Adipocyte (in vitro differentiated cells): ENCODE data around the gene OSBPL9.
"Not testable (repeated sequence)": the region's sequence is repeated elsewhere in the genome, so short reads cannot be mapped to it uniquely, and the experiment has no call there.

Experiments used
- DNase-seq: peaks from one replicate; pipeline ENCODE4 v3.0.0-alpha.2; 2015; ENCODE audit warnings: low read depth
- H3K27me3 ChIP-seq: replicated peaks from 2 replicates; pipeline ENCODE4 v1.7.0; 2013; ENCODE audit warnings: mild to moderate bottlenecking, low read length, moderate library complexity; ENCODE audit not compliant: control insufficient read depth, insufficient read depth
- H3K36me3 ChIP-seq: 2 replicates; pipeline ENCODE4 v1.7.0; 2013; ENCODE audit warnings: low read length, mild to moderate bottlenecking, moderate library complexity; ENCODE audit not compliant: control insufficient read depth, insufficient read depth, severe bottlenecking
- H3K4me1 ChIP-seq: 2 replicates; pipeline ENCODE4 v1.7.0; 2013; ENCODE audit warnings: mild to moderate bottlenecking, low read length, moderate library complexity; ENCODE audit not compliant: control insufficient read depth, insufficient read depth
- H3K4me3 ChIP-seq: 2 replicates; pipeline ENCODE4 v1.7.0; 2013; ENCODE audit warnings: mild to moderate bottlenecking, low read length, moderate library complexity
- H3K9ac ChIP-seq: 2 replicates; pipeline ENCODE4 v1.7.0; 2013; ENCODE audit warnings: mild to moderate bottlenecking, low read length, moderate library complexity
- H3K9me3 ChIP-seq: 2 replicates; pipeline ENCODE4 v1.7.0; 2013; ENCODE audit warnings: mild to moderate bottlenecking, low read length, moderate library complexity; ENCODE audit not compliant: control insufficient read depth

OSBPL9 gene

GRCh38 chr1:51638350-51638749 lies 21.5 kb downstream of the OSBPL9 start:
- Histone ChIP-seq H3K36me3 (no peaks in the 10 kb centered on the region), H3K4me1 (peaks cover 41% of the 10 kb centered on the region), H3K9me3 (no peaks in the 10 kb centered on the region), H3K9ac (no peak overlapping the region), H3K4me3 (no peak overlapping the region), H3K27me3 (no peaks in the 10 kb centered on the region)
- no peak for DNase-seq

GRCh38 chr1:51639694-51640093 lies 22.8 kb downstream of the OSBPL9 start:
- Histone ChIP-seq H3K4me1 (peaks cover 53% of the 10 kb centered on the region), H3K36me3 (no peaks in the 10 kb centered on the region), H3K4me3 (no peak overlapping the region), H3K27me3 (no peaks in the 10 kb centered on the region), H3K9ac (no peak overlapping the region), H3K9me3 (no peaks in the 10 kb centered on the region)
- DNase-seq = no peak

GRCh38 chr1:51641096-51641495 lies 24.2 kb downstream of the OSBPL9 start:
- Histone ChIP-seq H3K27me3 (no peaks in the 10 kb centered on the region), H3K4me3 (no peak overlapping the region), H3K4me1 (peaks cover 67% of the 10 kb centered on the region), H3K36me3 (no peaks in the 10 kb centered on the region), H3K9ac (no peak overlapping the region), H3K9me3 (no peaks in the 10 kb centered on the region)
- no peak for DNase-seq

- peak overlapping the region; percentile 33 for H3K4me3 ChIP-seq
- DNase-seq = peak; percentile 94
- H3K9ac ChIP-seq = peak overlapping the region; percentile 55
- no peaks in the 10 kb centered on the region for H3K9me3 ChIP-seq
- no peaks in the 10 kb centered on the region for H3K27me3 ChIP-seq
- H3K36me3 ChIP-seq = no peaks in the 10 kb centered on the region
- H3K4me1 ChIP-seq = peaks cover 59% of the 10 kb centered on the region
These were observed 25.8 kb downstream of the OSBPL9 start for GRCh38 chr1:51642739-51643142.

- H3K4me3 ChIP-seq = peak overlapping the region; percentile 31
- no peak for DNase-seq
These were observed 26.5 kb downstream of the OSBPL9 start for GRCh38 chr1:51643362-51643761.

GRCh38 chr1:51644020-51644419 lies 27.1 kb downstream of the OSBPL9 start:
- DNase-seq = no peak
- no peaks in the 10 kb centered on the region for H3K27me3 ChIP-seq
- peak overlapping the region; percentile 6 for H3K9ac ChIP-seq
- H3K4me1 ChIP-seq = peaks cover 70% of the 10 kb centered on the region
- H3K4me3 ChIP-seq = no peak overlapping the region
- H3K9me3 ChIP-seq = no peaks in the 10 kb centered on the region
- no peaks in the 10 kb centered on the region for H3K36me3 ChIP-seq

More at GRCh38 chr1:51643362-51643761, 26.5 kb downstream of the OSBPL9 start:
- H3K4me1 ChIP-seq = peaks cover 64% of the 10 kb centered on the region
- no peaks in the 10 kb centered on the region for H3K36me3 ChIP-seq
- peak overlapping the region; percentile 46 for H3K9ac ChIP-seq
- H3K27me3 ChIP-seq = no peaks in the 10 kb centered on the region
- H3K9me3 ChIP-seq = no peaks in the 10 kb centered on the region

GRCh38 chr1:51644533-51645197 lies 27.8 kb downstream of the OSBPL9 start:
- H3K9ac ChIP-seq = peak overlapping the region; percentile 49
- H3K36me3 ChIP-seq = no peaks in the 10 kb centered on the region
- H3K4me3 ChIP-seq = peak overlapping the region; percentile 28
- peaks cover 74% of the 10 kb centered on the region for H3K4me1 ChIP-seq
- peak; percentile 75 for DNase-seq
- no peaks in the 10 kb centered on the region for H3K9me3 ChIP-seq
- no peaks in the 10 kb centered on the region for H3K27me3 ChIP-seq

- not testable (repeated sequence) for H3K36me3 ChIP-seq, DNase-seq, H3K27me3 ChIP-seq, H3K4me3 ChIP-seq, H3K9me3 ChIP-seq, H3K9ac ChIP-seq
- peaks cover 77% of the 10 kb centered on the region for H3K4me1 ChIP-seq
These were observed 29.7 kb downstream of the OSBPL9 start for GRCh38 chr1:51646592-51646991.

GRCh38 chr1:51648180-51649109 lies 31.6 kb downstream of the OSBPL9 start:
- H3K4me3 ChIP-seq = peak overlapping the region; percentile 49
- no peaks in the 10 kb centered on the region for H3K36me3 ChIP-seq
- peak overlapping the region; percentile 67 for H3K9ac ChIP-seq
- peaks cover 65% of the 10 kb centered on the region for H3K4me1 ChIP-seq
- H3K9me3 ChIP-seq = no peaks in the 10 kb centered on the region
- peak; percentile 92 for DNase-seq
- H3K27me3 ChIP-seq = no peaks in the 10 kb centered on the region

GRCh38 chr1:51649593-51650091 lies 32.8 kb downstream of the OSBPL9 start:
- DNase-seq = no peak
- Histone ChIP-seq H3K4me3 (no peak overlapping the region), H3K9me3 (no peaks in the 10 kb centered on the region), H3K4me1 (peaks cover 57% of the 10 kb centered on the region), H3K9ac (peak overlapping the region; percentile 6), H3K27me3 (no peaks in the 10 kb centered on the region), H3K36me3 (peaks cover 2% of the 10 kb centered on the region)

GRCh38 chr1:51650198-51650597 lies 33.3 kb downstream of the OSBPL9 start:
- Histone ChIP-seq H3K4me3 (no peak overlapping the region), H3K4me1 (peaks cover 54% of the 10 kb centered on the region), H3K9ac (no peak overlapping the region), H3K9me3 (no peaks in the 10 kb centered on the region), H3K36me3 (peaks cover 6% of the 10 kb centered on the region), H3K27me3 (no peaks in the 10 kb centered on the region)
- no peak for DNase-seq
